GM12872 (cell line): Measurements from ENCODE around the gene USP28.

Experiments
- CTCF ChIP-seq: IDR thresholded peaks from 3 replicates; pipeline ENCODE4 v1.5.1; 2011; ENCODE audit warnings: low read depth, mild to moderate bottlenecking, low read length, moderate library complexity; ENCODE audit not compliant: insufficient read depth

USP28 gene

GRCh38 chr11:113829751-113830150 is 45.6 kb downstream of the USP28 start:
- TF ChIP-seq CTCF: no peak

- no peak for TF ChIP-seq CTCF
Measured at GRCh38 chr11:113828191-113828590, 47.2 kb downstream of the USP28 start.

GRCh38 chr11:113827477-113827876 is 47.9 kb downstream of the USP28 start:
- TF ChIP-seq CTCF: no peak

- no peak for TF ChIP-seq CTCF
Measured at GRCh38 chr11:113818426-113818825, 56.9 kb downstream of the USP28 start.

GRCh38 chr11:113817626-113818025 is 57.7 kb downstream of the USP28 start:
- no peak for TF ChIP-seq CTCF

GRCh38 chr11:113817162-113817561 is 58.2 kb downstream of the USP28 start:
- no peak for TF ChIP-seq CTCF

GRCh38 chr11:113814181-113814580 is 61.2 kb downstream of the USP28 start:
- no peak for TF ChIP-seq CTCF

- TF ChIP-seq CTCF: no peak
Measured at GRCh38 chr11:113808931-113809330, 66.4 kb downstream of the USP28 start.
